Measurements from ENCODE around the gene CEACAM3. TPM values are rescaled to one million over a fixed set of nuclear protein-coding genes. Genes with fewer than 3 reads are reported as not detected.
A peak's percentile ranks its signal among the peaks of the same experiment; 100 is the strongest.

Gene CEACAM3
- total and polyA plus RNA-seq, 2 donors (not counting 1 experiment from before 2014, with no cell fraction given): not detected

- Histone ChIP-seq H3K79me2 (ENCODE audit: control insufficient read depth, insufficient read depth, low read length) (no peaks in the 10 kb centered on the region), H3K4me2 (ENCODE audit: extremely low read depth, insufficient read depth, low read length) (no peak overlapping the region), H4K20me1 (ENCODE audit: control insufficient read depth, extremely low read depth, insufficient read depth, low read length) (no peaks in the 10 kb centered on the region), H3K9ac (ENCODE audit: insufficient read depth, low read length) (no peak overlapping the region), H3K4me3 (replicated peaks in 1 of 4; ENCODE audit: control extremely low read depth in 1 of 4, insufficient read depth in 1 of 4, low read depth in 3 of 4, low read length in 4 of 4) (no peak overlapping the region), H3K4me1 (ENCODE audit: control insufficient read depth, extremely low read depth, insufficient read depth, low read length) (no peaks in the 10 kb centered on the region), H2AFZ (ENCODE audit: low read length) (no peak overlapping the region), H3K27ac (ENCODE audit: insufficient read depth, low read length) (no peak overlapping the region), H3K9me3 (ENCODE audit: control insufficient read depth, insufficient read depth, low read depth, low read length) (no peaks in the 10 kb centered on the region), H3K36me3 (ENCODE audit: control insufficient read depth, insufficient read depth, low read length) (no peaks in the 10 kb centered on the region), H3K27me3 (ENCODE audit: control insufficient read depth, insufficient read depth, low read length) (no peaks in the 10 kb centered on the region)
- TF ChIP-seq EZH2 (IDR thresholded peaks at IDR 0.05; ENCODE audit: low read length, missing control alignments) (no peak), CTCF (conservative IDR thresholded peaks at IDR 0.05 in 1 of 2, IDR thresholded peaks at IDR 0.05 in 1 of 2; ENCODE audit: low read depth in 1 of 2, low read length in 2 of 2) (no peak)
- no peak for DNase-seq (ENCODE audit: low read depth in 2 of 2)
These were observed 18.9 kb downstream of the CEACAM3 start for GRCh38 chr19:41815301-41815700.

GRCh38 chr19:41816761-41817160 lies 20.4 kb downstream of the CEACAM3 start:
- H3K4me1 ChIP-seq (ENCODE audit: control insufficient read depth, extremely low read depth, insufficient read depth, low read length): no peaks in the 10 kb centered on the region
- no peak for DNase-seq (ENCODE audit: low read depth in 2 of 2)
- no peaks in the 10 kb centered on the region for H3K36me3 ChIP-seq (ENCODE audit: control insufficient read depth, insufficient read depth, low read length)
- H3K4me3 ChIP-seq (replicated peaks in 1 of 4; ENCODE audit: control extremely low read depth in 1 of 4, insufficient read depth in 1 of 4, low read depth in 3 of 4, low read length in 4 of 4): no peak overlapping the region
- no peaks in the 10 kb centered on the region for H3K27me3 ChIP-seq (ENCODE audit: control insufficient read depth, insufficient read depth, low read length)
- H3K4me2 ChIP-seq (ENCODE audit: extremely low read depth, insufficient read depth, low read length): no peak overlapping the region
- H3K79me2 ChIP-seq (ENCODE audit: control insufficient read depth, insufficient read depth, low read length): no peaks in the 10 kb centered on the region
- TF ChIP-seq CTCF (conservative IDR thresholded peaks at IDR 0.05 in 1 of 2, IDR thresholded peaks at IDR 0.05 in 1 of 2; ENCODE audit: low read depth in 1 of 2, low read length in 2 of 2): no peak
- no peak for TF ChIP-seq EZH2 (IDR thresholded peaks at IDR 0.05; ENCODE audit: low read length, missing control alignments)
- H3K27ac ChIP-seq (ENCODE audit: insufficient read depth, low read length): no peak overlapping the region
- H3K9ac ChIP-seq (ENCODE audit: insufficient read depth, low read length): no peak overlapping the region
- H3K9me3 ChIP-seq (ENCODE audit: control insufficient read depth, insufficient read depth, low read depth, low read length): no peaks in the 10 kb centered on the region
- H2AFZ ChIP-seq (ENCODE audit: low read length): no peak overlapping the region
- no peaks in the 10 kb centered on the region for H4K20me1 ChIP-seq (ENCODE audit: control insufficient read depth, extremely low read depth, insufficient read depth, low read length)

GRCh38 chr19:41821003-41821735 lies 24.8 kb downstream of the CEACAM3 start:
- Histone ChIP-seq H3K9ac (ENCODE audit: insufficient read depth, low read length) (no peak overlapping the region), H3K4me1 (ENCODE audit: control insufficient read depth, extremely low read depth, insufficient read depth, low read length) (no peaks in the 10 kb centered on the region), H3K4me3 (replicated peaks in 1 of 4; ENCODE audit: control extremely low read depth in 1 of 4, insufficient read depth in 1 of 4, low read depth in 3 of 4, low read length in 4 of 4) (no peak overlapping the region), H3K4me2 (ENCODE audit: extremely low read depth, insufficient read depth, low read length) (no peak overlapping the region), H4K20me1 (ENCODE audit: control insufficient read depth, extremely low read depth, insufficient read depth, low read length) (no peaks in the 10 kb centered on the region), H3K9me3 (ENCODE audit: control insufficient read depth, insufficient read depth, low read depth, low read length) (no peaks in the 10 kb centered on the region), H2AFZ (ENCODE audit: low read length) (no peak overlapping the region), H3K27ac (ENCODE audit: insufficient read depth, low read length) (no peak overlapping the region), H3K36me3 (ENCODE audit: control insufficient read depth, insufficient read depth, low read length) (no peaks in the 10 kb centered on the region), H3K27me3 (ENCODE audit: control insufficient read depth, insufficient read depth, low read length) (no peaks in the 10 kb centered on the region), H3K79me2 (ENCODE audit: control insufficient read depth, insufficient read depth, low read length) (no peaks in the 10 kb centered on the region)
- TF ChIP-seq EZH2 (IDR thresholded peaks at IDR 0.05; ENCODE audit: low read length, missing control alignments): no peak
- peak; percentile 37 to 50 for TF ChIP-seq CTCF (conservative IDR thresholded peaks at IDR 0.05 in 1 of 2, IDR thresholded peaks at IDR 0.05 in 1 of 2; ENCODE audit: low read depth in 1 of 2, low read length in 2 of 2)
- DNase-seq (ENCODE audit: low read depth in 2 of 2): peak; percentile 10 to 15
